Esophagus (tissue), 2 donors: Measurements from ENCODE around the gene ELAPOR1. TPM values are rescaled to one million over a fixed set of nuclear protein-coding genes. Genes with fewer than 3 reads are reported as not detected.
A peak's percentile ranks its signal among the peaks of the same experiment; 100 is the strongest.

Experiments used
- H3K27ac ChIP-seq, 2 donors: one replicate each; pipeline ENCODE4 v1.5.1; 2013; ENCODE audit warnings: low read depth in 2 of 2, mild to moderate bottlenecking in 2 of 2, inconsistent platforms in 1 of 2, low read length in 1 of 2, moderate library complexity in 1 of 2
- H3K27me3 ChIP-seq, 2 donors: one replicate each; pipeline ENCODE4 v1.6.1; 2013; ENCODE audit warnings: low read length in 2 of 2, control low read depth in 1 of 2, mild to moderate bottlenecking in 1 of 2; ENCODE audit not compliant: insufficient read depth in 2 of 2, control insufficient read depth in 1 of 2
- H3K36me3 ChIP-seq, 2 donors: one replicate each; pipeline ENCODE4 v1.6.1; 2013; ENCODE audit warnings: low read length in 1 of 2; ENCODE audit not compliant: control insufficient read depth in 2 of 2, insufficient read depth in 2 of 2
- H3K4me1 ChIP-seq, 2 donors: one replicate each; pipeline ENCODE4 v1.6.1; 2013; ENCODE audit warnings: low read length in 1 of 2; ENCODE audit not compliant: control insufficient read depth in 2 of 2, insufficient read depth in 2 of 2
- H3K4me3 ChIP-seq, 2 donors: one replicate each; pipeline ENCODE4 v1.5.1; 2013; ENCODE audit warnings: low read length in 2 of 2, mild to moderate bottlenecking in 2 of 2, low read depth in 1 of 2, moderate library complexity in 1 of 2
- H3K9me3 ChIP-seq, 2 donors: one replicate each; pipeline ENCODE4 v1.6.1; 2013; ENCODE audit warnings: mild to moderate bottlenecking in 2 of 2, low read depth in 1 of 2, low read length in 1 of 2, moderate library complexity in 1 of 2; ENCODE audit not compliant: control insufficient read depth in 2 of 2, insufficient read depth in 1 of 2
- WGBS, 2 donors: extraction: QIAGEN DNeasy Blood & Tissue Kit; methylation state at CpG; one replicate each; pipeline ENCODE4 v1.1.7; 2013; 5-methylcytosine and 5-hydroxymethylcytosine counted together
- polyA plus RNA-seq, 2 donors: library from polyadenylated mRNA; stranded (reverse); fragments of 200-250 nt; gene quantifications; one replicate each; pipeline ENCODE4 v1.2.3, GENCODE V29; 2013
- donor health status: healthy with polysubstance abuse.
- donor health status: Bipolar disorder and iron deficiency.

Gene ELAPOR1
- polyA plus RNA-seq, 2 donors, result 0.24 to 0.25 TPM

- 87 to 89% methylated on average over 1 of the region's 1 CpG for WGBS, 2 donors
- Histone ChIP-seq H3K36me3 (peaks cover 0 to 4% of the 10 kb centered on the region in 2 donors), H3K27ac (peak overlapping the region; percentile 19 to 76), H3K9me3 (no peaks in the 10 kb centered on the region), H3K4me1 (no peaks in the 10 kb centered on the region), H3K27me3 (no peaks in the 10 kb centered on the region), H3K4me3 (no peak overlapping the region)
Observed at GRCh38 chr1:109095631-109096030, 18.3 kb upstream of the ELAPOR1 start.

DNA sequence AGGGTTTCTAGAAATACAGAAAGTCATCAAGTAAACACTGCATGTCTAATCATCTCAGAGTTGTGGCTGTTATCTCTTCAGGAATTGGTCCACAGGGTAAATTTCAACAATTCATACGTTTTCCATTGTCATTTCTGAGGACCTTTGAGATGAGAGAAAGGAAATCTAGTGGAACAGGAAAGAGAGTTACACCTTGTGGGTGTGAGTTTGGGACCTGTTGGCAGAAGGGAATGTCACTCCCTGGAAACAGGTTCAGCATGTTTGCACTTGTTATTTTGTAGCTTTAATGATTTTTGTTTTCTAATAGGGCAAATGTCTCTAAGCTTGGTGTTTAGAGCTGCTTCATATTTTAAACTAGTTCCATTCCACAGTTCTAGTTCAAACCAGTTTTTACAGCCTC lies 17.8 kb upstream of the ELAPOR1 start:
- Histone ChIP-seq H3K4me1 (no peaks in the 10 kb centered on the region), H3K27me3 (no peaks in the 10 kb centered on the region), H3K4me3 (no peak overlapping the region), H3K36me3 (peaks cover 0 to 4% of the 10 kb centered on the region in 2 donors), H3K9me3 (no peaks in the 10 kb centered on the region), H3K27ac (peak overlapping the region; percentile 3 to 76)
- WGBS, 2 donors, result 30 to 36% methylated on average over 1 of the region's 1 CpG

DNA sequence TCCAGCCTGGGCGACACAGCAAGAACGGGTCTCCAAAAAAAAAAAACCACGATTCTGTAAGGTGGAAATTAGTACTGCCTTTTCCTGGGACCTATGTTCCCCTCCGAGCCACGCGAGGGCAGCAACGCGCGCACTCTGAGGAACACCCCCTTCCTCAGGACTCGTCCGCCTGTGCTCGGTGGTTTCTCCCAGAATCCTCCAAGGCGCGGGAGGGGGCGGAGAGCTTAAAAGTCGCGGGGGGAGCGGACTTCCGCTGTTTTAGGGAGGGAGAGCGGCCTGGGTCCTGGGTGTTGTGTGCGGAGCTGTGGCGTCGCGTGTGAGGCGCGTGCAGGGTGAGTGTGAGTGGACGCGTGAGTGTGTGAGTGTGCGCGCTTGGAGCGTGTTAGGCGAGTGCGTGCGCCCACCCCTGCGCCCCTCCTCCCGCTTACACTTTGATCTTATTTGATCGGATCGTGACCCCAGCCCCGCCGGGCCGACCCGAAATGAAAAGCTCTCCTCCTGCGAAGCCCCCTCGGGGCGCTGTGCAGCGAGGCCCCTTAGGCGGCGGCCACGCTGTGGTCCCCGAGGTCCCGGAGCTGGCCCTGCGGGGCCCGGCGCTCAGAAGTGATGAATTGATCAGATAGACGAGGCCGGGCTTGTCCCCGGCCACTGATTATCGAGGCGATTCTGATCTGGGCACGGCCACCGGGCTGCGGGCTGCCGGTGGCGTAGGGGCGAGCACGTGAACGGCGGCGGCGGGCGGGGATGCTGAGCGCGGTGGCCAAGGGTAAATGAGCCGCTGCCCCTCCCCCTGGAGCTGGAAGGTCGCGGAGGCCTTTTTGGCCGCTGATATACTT lies 13.8 kb upstream of the ELAPOR1 start:
- no peaks in the 10 kb centered on the region for H3K27me3 ChIP-seq
- H3K36me3 ChIP-seq, result no peaks in the 10 kb centered on the region
- no peaks in the 10 kb centered on the region for H3K4me1 ChIP-seq
- WGBS, 2 donors, result 0% methylated on average over 77 of the region's 77 CpGs
- peak overlapping the region; percentile 89 to 94 for H3K27ac ChIP-seq
- H3K9me3 ChIP-seq, result no peaks in the 10 kb centered on the region
- H3K4me3 ChIP-seq, result peak overlapping the region; percentile 94 to 96

GRCh38 chr1:109104364-109105151 lies 9.4 kb upstream of the ELAPOR1 start:
- H3K4me3 ChIP-seq, result no peak overlapping the region
- H3K9me3 ChIP-seq, result no peaks in the 10 kb centered on the region
- 86 to 91% methylated on average over 20 of the region's 20 CpGs for WGBS, 2 donors
- no peaks in the 10 kb centered on the region for H3K4me1 ChIP-seq
- H3K36me3 ChIP-seq, result no peaks in the 10 kb centered on the region
- H3K27me3 ChIP-seq, result no peaks in the 10 kb centered on the region
- peak overlapping the region in 1 of 2 donors; percentile 18 for H3K27ac ChIP-seq

GRCh38 chr1:109105881-109106280 lies 8.0 kb upstream of the ELAPOR1 start:
- H3K27me3 ChIP-seq, result no peaks in the 10 kb centered on the region
- H3K4me1 ChIP-seq, result no peaks in the 10 kb centered on the region
- no peaks in the 10 kb centered on the region for H3K9me3 ChIP-seq
- H3K4me3 ChIP-seq, result no peak overlapping the region
- no peaks in the 10 kb centered on the region for H3K36me3 ChIP-seq
- WGBS, 2 donors, result 67 to 86% methylated on average over 4 of the region's 4 CpGs
- H3K27ac ChIP-seq, result no peak overlapping the region

GRCh38 chr1:109107785-109108184 lies 6.1 kb upstream of the ELAPOR1 start:
- Histone ChIP-seq H3K27me3 (no peaks in the 10 kb centered on the region), H3K4me3 (no peak overlapping the region), H3K9me3 (no peaks in the 10 kb centered on the region), H3K36me3 (no peaks in the 10 kb centered on the region), H3K4me1 (no peaks in the 10 kb centered on the region), H3K27ac (no peak overlapping the region)
- WGBS, 2 donors, result 86 to 87% methylated on average over 7 of the region's 7 CpGs

GRCh38 chr1:109109906-109110305 lies 4.0 kb upstream of the ELAPOR1 start:
- 59 to 67% methylated on average over 3 of the region's 3 CpGs for WGBS, 2 donors
- Histone ChIP-seq H3K36me3 (no peaks in the 10 kb centered on the region), H3K27ac (no peak overlapping the region), H3K4me3 (no peak overlapping the region), H3K9me3 (no peaks in the 10 kb centered on the region), H3K27me3 (no peaks in the 10 kb centered on the region), H3K4me1 (peaks cover 4 to 7% of the 10 kb centered on the region in 2 donors)

DNA sequence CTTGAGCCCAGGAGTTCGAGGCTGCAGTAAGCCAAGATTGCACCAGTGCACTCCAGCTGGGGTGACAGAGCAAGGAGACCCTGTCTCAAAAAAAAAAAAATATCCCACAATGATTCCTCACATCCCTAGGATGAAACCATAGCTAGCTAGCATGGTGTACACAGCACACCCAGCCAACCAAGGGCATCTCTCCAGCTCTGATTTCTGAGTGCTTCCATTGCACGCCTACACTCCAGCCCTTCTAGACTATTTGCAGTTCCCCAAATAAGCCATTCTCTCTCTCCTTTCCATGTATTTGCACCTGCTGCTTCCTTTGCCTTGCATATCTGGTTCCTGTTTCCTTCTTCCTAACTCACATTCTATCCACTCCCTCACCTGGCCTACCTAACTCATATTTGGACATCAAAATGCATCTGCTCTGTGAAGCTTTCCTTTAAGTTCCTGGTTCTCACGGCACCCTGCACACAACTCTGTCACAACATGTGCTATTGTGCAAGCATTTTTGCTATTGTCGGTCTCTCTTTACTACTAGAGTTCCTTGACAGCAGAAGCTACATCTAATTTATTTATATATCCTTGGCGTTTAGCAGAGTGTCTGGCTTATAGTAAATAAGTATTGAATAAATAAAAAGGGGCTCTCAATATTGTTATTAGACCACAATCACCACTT lies 2.4 kb upstream of the ELAPOR1 start:
- Histone ChIP-seq H3K27ac (no peak overlapping the region), H3K4me3 (no peak overlapping the region), H3K4me1 (peaks cover 4 to 7% of the 10 kb centered on the region in 2 donors), H3K36me3 (no peaks in the 10 kb centered on the region), H3K27me3 (no peaks in the 10 kb centered on the region), H3K9me3 (no peaks in the 10 kb centered on the region)
- WGBS, 2 donors, result 57 to 65% methylated on average over 5 of the region's 5 CpGs

- Histone ChIP-seq H3K4me1 (peaks cover 4 to 7% of the 10 kb centered on the region in 2 donors), H3K27ac (no peak overlapping the region), H3K4me3 (no peak overlapping the region), H3K27me3 (no peaks in the 10 kb centered on the region), H3K9me3 (no peaks in the 10 kb centered on the region), H3K36me3 (no peaks in the 10 kb centered on the region)
- 20 to 28% methylated on average over 10 of the region's 10 CpGs for WGBS, 2 donors
Observed at GRCh38 chr1:109112056-109112651, 1.8 kb upstream of the ELAPOR1 start.
